G401.6 (cell line): Measurements from ENCODE around the gene SH3BP1.
"Not testable (repeated sequence)": the region's sequence is repeated elsewhere in the genome, so short reads cannot be mapped to it uniquely, and the experiment has no call there.

Experiments
- FAIRE-seq: peaks from 2 replicates; lab custom pipeline; 2012; peaks lifted over from hg19 to GRCh38; lab: Jason Lieb, UNC

SH3BP1 gene, protein sequence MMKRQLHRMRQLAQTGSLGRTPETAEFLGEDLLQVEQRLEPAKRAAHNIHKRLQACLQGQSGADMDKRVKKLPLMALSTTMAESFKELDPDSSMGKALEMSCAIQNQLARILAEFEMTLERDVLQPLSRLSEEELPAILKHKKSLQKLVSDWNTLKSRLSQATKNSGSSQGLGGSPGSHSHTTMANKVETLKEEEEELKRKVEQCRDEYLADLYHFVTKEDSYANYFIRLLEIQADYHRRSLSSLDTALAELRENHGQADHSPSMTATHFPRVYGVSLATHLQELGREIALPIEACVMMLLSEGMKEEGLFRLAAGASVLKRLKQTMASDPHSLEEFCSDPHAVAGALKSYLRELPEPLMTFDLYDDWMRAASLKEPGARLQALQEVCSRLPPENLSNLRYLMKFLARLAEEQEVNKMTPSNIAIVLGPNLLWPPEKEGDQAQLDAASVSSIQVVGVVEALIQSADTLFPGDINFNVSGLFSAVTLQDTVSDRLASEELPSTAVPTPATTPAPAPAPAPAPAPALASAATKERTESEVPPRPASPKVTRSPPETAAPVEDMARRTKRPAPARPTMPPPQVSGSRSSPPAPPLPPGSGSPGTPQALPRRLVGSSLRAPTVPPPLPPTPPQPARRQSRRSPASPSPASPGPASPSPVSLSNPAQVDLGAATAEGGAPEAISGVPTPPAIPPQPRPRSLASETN

GRCh38 chr22:37639070-37639760 is at the start of gene SH3BP1:
SH3BP1 (plus strand) TSS chr22:37639669; CDS start chr22:37639788, 119 bp downstream.
- no peak for FAIRE-seq

GRCh38 chr22:37591081-37591480 is 48.4 kb upstream of the SH3BP1 start:
- not testable (repeated sequence) for FAIRE-seq

DNA sequence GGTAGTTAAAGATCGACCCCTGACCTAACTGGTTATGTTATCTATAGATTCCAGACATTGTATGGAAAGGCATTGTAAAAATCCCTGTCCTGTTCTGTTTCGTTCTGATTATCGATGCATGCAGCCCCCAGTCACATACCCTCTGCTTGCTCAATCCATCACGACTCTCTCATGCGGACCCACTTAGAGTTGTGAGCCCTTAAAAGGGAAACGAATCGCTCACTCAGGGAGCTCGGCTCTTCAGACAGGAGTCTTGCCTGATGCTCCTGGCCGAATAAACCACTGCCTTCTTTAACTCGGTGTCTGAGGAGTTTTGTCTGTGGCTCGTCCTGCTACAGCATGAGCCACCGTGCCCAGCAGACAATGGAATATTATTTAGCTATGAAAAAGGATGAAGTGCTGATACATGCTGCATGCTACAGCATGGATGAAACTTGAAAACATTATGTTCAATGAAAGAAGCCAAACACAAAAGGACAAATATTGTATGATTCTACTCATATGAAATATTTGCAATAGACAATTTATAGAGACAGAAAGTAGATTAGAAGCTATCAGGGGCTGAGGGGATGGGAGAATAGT is 47.6 kb upstream of the SH3BP1 start:
- no peak for FAIRE-seq

DNA sequence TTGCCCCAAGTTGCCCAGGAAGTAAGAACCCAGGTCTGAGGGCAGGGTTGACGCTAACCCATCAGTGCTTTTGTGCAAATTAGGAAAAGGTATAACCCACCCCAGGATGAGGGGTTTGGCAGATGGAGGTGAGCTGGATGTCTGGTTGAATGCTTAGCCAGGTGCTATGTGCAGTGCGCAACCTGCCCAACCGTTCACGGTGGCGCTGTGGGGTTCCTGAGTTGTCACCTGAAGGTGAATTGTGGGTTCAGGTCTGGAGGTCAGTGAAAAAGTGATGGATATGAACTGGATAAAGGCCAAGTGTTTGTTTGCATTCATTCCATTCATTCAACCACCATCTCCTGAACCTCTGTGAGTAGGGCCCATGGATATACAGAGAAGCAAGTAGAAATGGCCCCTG is 45.2 kb upstream of the SH3BP1 start:
- FAIRE-seq: no peak

- FAIRE-seq: no peak
Measured at GRCh38 chr22:37599153-37599552, 40.3 kb upstream of the SH3BP1 start.

DNA sequence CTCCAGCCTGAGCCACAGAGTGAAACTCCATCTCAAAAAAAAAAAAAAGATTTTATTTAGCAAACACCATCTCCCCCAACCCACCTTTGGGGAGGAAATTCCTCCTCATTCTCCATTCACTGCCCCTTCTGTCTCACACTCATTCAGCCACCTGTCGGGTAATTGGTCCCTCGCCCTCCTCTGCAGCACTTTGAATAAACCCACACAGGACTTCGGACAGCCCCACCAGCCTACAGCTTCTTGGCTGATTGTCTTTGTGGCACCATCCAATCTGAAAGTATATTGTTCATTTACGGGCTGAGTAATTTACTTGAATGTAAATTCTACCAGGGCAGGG is 38.3 kb upstream of the SH3BP1 start:
- FAIRE-seq: no peak

GRCh38 chr22:37601540-37602442 is 37.7 kb upstream of the SH3BP1 start:
- peak; percentile 95 for FAIRE-seq

DNA sequence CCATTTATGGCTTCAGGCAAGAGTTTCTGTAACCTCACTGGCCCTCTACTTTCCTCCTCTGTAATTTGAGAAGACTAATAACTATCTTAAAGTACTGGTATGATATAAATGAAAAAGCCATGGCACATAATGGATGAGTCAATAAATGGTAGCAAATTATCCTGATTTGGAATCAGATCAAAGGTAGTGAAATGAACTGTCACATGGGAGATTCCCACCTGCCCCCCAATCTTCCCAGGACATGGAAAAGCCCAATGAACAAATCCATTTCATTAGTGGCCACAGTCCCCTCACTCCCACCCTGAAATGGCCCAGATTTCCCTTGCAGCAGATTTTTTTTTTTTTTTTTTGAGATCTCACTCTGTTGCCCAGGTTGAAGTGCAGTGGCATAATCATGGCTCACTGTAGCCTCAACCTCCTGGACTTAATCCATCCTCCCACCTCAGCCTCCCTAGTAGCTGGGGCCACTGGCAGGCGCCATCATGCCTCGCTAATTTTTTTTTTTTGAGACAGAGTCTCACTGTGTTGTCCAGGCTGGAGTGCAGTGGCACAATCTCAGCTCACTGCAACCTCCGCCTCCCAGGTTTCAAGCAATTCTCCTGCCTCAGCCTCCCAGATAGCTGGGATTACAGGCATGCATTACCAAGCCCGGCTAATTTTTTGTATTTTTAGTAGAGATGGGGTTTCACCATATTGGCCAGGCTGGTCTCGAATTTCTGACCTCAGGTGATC is 36.8 kb upstream of the SH3BP1 start:
- not testable (repeated sequence) for FAIRE-seq

- FAIRE-seq: no peak
Measured at GRCh38 chr22:37604074-37604473, 35.4 kb upstream of the SH3BP1 start.

DNA sequence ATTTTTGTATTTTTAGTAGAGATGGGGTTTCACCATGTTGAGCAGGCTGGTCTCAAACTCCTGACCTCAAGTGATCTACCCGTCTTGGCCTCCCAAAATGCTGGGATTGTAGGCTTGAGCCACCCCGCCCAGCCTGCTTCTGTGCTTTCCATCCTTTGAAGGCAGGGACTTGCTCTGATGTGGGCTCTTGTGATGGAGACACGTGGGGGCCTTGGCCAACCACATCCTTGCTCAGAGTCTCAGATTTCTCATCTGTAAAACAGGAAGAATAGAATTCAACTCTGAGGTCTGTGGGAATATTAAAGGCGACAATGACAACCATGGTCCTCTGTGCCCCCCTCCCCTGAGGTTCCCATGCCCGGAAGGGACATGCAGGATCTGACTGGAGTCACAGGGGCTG is 34.6 kb upstream of the SH3BP1 start:
- FAIRE-seq: no peak

GRCh38 chr22:37607010-37607934 is 32.2 kb upstream of the SH3BP1 start:
- FAIRE-seq: peak; percentile 86

DNA sequence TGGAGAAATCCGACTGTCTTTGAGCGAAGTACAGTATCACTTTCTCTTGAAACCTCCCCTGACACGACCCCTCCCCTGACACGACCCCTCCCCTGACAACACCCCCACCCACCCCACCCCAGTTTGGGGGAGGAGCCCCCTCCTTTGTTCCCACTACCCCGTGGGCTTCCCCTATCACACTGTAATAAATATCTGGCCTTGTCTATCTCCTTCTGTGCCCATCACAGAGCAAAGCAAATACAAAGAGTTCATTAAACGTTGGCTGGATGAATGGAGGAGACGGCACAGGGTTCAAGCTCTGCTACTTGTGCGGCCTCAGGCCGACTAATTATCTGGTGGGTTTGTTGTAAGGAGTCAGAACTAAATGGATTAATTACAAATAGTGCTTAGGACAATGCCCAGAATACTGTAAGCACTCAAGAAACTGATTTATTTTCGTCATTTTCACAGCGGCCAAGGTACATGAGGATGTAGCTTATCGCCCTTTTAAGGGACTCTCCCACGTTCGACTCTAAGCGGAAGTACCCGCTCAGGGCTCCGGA is 31.5 kb upstream of the SH3BP1 start:
- no peak for FAIRE-seq

DNA sequence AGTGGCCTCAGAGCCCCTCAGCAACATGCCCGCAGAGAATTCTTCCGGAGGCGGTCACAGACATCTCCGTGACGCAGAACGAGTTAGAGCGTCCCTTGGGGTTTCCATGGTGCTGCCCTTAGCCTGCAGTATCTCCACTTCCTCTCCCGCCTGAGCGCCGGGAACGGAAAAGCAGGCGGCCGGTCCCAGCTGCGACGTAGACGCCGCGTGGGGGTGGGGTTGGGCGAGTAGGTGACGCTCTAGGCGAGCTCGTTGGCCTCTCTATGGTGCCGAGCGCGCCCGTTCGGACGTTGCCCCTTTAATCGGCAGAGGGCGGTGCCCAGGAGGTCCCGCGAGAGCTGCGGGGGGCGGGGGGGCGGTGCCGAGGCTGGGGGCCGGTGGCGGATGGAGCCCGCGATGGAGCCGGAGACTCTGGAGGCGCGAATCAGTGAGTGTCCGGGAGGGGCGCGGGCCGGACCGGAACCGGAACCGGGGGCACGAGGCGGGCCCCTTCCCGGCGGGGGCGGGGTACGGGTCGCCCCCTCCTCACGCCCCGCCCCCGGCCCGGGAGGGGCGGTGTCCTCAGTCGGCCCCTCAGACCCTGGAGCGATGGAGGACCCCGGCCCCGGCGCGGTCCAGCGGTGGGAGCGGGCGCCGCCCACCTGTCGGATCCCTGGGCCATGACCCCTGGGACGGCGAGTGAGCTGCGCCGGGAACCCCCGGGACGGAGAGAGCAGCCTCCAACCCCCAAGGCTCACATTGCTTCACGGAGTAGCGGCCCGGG is 30.8 kb upstream of the SH3BP1 start, which contains the start of gene GGA1:
GGA1 (plus strand) TSS at position 358 of the 763 bp plus-strand sequence; CDS start at position 385, 27 bp downstream.
- peak; percentile 95 for FAIRE-seq

DNA sequence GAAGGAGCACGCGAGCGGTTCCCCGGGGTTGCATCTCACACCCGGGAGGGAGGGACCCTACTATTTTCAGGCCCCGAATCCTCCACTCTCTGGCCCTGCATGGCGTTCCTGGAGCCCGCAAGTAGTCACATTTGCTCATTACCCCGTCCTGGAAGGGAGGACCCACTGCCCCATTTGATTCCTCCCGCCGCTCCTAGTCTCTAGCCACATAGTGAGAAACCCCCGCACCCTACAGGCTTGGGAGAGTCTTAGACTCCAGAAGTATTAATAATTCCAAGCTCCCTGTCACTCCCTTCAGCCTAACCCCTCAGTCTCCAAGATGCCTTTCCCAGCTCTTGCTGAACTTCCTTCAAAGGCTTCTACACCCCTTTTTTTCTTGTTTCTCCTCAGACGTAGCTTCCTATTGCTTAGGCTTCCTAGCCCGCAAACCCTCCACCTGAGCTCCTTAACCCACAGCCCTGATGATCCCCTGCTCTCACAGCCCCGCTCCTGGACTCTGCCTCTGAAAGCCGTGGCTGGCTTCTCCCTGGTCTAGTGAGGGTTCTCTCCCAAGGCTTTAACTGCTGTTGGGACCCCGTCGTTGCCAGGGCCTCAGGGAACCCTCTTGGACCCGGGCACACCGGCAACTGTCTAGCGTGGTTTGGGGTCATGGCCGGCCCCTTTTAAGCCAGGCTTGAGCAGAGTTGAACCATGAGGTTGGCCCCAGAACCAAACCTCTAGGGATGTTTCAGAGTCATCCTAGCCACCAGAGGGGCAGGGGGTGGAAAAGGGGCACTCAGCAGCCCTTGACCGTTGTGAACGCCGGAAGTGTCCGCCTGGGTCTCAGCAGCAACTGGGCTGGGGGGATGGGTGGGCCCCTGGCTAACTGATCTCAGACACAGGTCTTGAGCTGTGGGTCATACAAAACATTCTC is 30.0 kb upstream of the SH3BP1 start:
- FAIRE-seq: no peak

- not testable (repeated sequence) for FAIRE-seq
Measured at GRCh38 chr22:37610153-37610475, 29.4 kb upstream of the SH3BP1 start.

- no peak for FAIRE-seq
Measured at GRCh38 chr22:37610480-37611129, 28.9 kb upstream of the SH3BP1 start.

DNA sequence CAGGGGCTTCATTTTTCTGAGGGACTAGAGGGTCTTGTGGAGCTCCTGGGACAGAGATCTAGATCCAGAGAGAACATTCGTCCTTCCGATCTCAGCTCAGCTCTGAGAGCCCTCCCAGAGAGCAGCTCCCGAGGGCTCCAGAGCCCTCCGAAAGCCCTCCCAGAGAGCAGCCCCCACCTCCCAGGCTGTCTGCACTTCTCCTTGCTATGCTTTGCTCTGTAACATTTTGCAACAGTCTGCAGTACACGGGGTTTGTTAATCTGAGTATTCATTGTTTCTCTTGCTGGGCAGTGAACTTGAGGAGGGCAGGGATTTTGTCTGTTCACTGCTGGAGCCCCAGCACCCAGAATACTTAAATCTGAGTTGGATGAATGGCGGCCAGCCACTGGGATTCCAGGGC is 28.3 kb upstream of the SH3BP1 start:
- no peak for FAIRE-seq
